ENCODE data around the gene VMAC.

- no peak for TF ChIP-seq CTCF (optimal IDR thresholded peaks at IDR 0.05 in 1 of 3, IDR thresholded peaks at IDR 0.05 in 1 of 3, conservative IDR thresholded peaks at IDR 0.05 in 1 of 3; ENCODE audit: extremely low read depth in 1 of 3, insufficient read depth in 2 of 3, low read length in 3 of 3)
- no peak for TF ChIP-seq EZH2 (IDR thresholded peaks at IDR 0.05; ENCODE audit: low read length)
Observed at GRCh38 chr19:5943045-5943444, 38.4 kb downstream of the VMAC start.
